ENCODE results near the gene METTL27.

- TF ChIP-seq CTCF (IDR thresholded peaks at IDR 0.05 in 4 of 5, conservative IDR thresholded peaks at IDR 0.05 in 1 of 5) (no peak), POLR2A (IDR thresholded peaks at IDR 0.05) (no peak)
Measured at GRCh38 chr7:73823873-73824592, 18.3 kb downstream of the METTL27 start.
